ENCODE data around the gene NUP58.

- TF ChIP-seq CTCF (IDR thresholded peaks at IDR 0.05) (no peak), POLR2A (IDR thresholded peaks at IDR 0.05) (no peak)
Measured at GRCh38 chr13:25353344-25353743, 51.9 kb downstream of the NUP58 start.

All from Peyer's patch (tissue), 4 donors.